Cerebellar cortex (tissue), 1 donor: ENCODE measurements around the gene MAP7.

ENCODE experiments used
- DNase-seq: peaks from one replicate; pipeline ENCODE4 v3.0.0-alpha.2; 2015; ENCODE audit warnings: low spot score

The MAP7 gene

GRCh38 chr6:136529710-136530109 lies 20.5 kb downstream of the MAP7 start:
- no peak for DNase-seq

- DNase-seq = no peak
These were observed 21.7 kb downstream of the MAP7 start for GRCh38 chr6:136528477-136528876.

- no peak for DNase-seq
These were observed 22.4 kb downstream of the MAP7 start for GRCh38 chr6:136527831-136528230.

- DNase-seq = no peak
These were observed 23.3 kb downstream of the MAP7 start for GRCh38 chr6:136526937-136527336.

- DNase-seq = peak; percentile 85
These were observed 23.9 kb downstream of the MAP7 start for GRCh38 chr6:136526196-136526930.

- DNase-seq = peak; percentile 79
These were observed 24.5 kb downstream of the MAP7 start for GRCh38 chr6:136525586-136526195.

- peak; percentile 76 for DNase-seq
These were observed 25.2 kb downstream of the MAP7 start for GRCh38 chr6:136524936-136525413.

- peak; percentile 36 for DNase-seq
These were observed 25.8 kb downstream of the MAP7 start for GRCh38 chr6:136524339-136524935.

- peak; percentile 38 for DNase-seq
These were observed 27.0 kb downstream of the MAP7 start for GRCh38 chr6:136523196-136523595.

GRCh38 chr6:136522636-136523035 lies 27.6 kb downstream of the MAP7 start:
- no peak for DNase-seq

- DNase-seq = no peak
These were observed 28.3 kb downstream of the MAP7 start for GRCh38 chr6:136521911-136522310.

- DNase-seq = no peak
These were observed 28.8 kb downstream of the MAP7 start for GRCh38 chr6:136521427-136521826.

GRCh38 chr6:136520517-136520916 lies 29.7 kb downstream of the MAP7 start:
- DNase-seq = peak; percentile 45

GRCh38 chr6:136517582-136517981 lies 32.6 kb downstream of the MAP7 start:
- DNase-seq = no peak

- DNase-seq = no peak
These were observed 33.2 kb downstream of the MAP7 start for GRCh38 chr6:136517002-136517401.

- no peak for DNase-seq
These were observed 35.6 kb downstream of the MAP7 start for GRCh38 chr6:136514591-136514990.

- DNase-seq = peak; percentile 48
These were observed 38.3 kb downstream of the MAP7 start for GRCh38 chr6:136511926-136512325.

- DNase-seq = no peak
These were observed 38.8 kb downstream of the MAP7 start for GRCh38 chr6:136511397-136511796.

- DNase-seq = no peak
These were observed 39.4 kb downstream of the MAP7 start for GRCh38 chr6:136510782-136511181.

GRCh38 chr6:136510299-136510698 lies 39.9 kb downstream of the MAP7 start:
- no peak for DNase-seq

GRCh38 chr6:136508725-136509392 lies 41.4 kb downstream of the MAP7 start:
- DNase-seq = no peak

GRCh38 chr6:136506124-136506799 lies 44.0 kb downstream of the MAP7 start:
- peak; percentile 72 for DNase-seq
